GM19193 (cell line): ENCODE data around the gene MEGF11.

Source experiments
- POLR2A ChIP-seq: IDR thresholded peaks from 4 replicates; pipeline ENCODE4 v1.6.1; 2011; ENCODE audit not compliant: insufficient read depth, insufficient read length; ENCODE audit errors: extremely low read depth

The MEGF11 gene

GRCh38 chr15:65990298-65990981, 263.1 kb downstream of the MEGF11 start:
- TF ChIP-seq POLR2A = no peak

GRCh38 chr15:65987100-65987499, 266.4 kb downstream of the MEGF11 start:
- no peak for TF ChIP-seq POLR2A

GRCh38 chr15:65986416-65986815, 267.1 kb downstream of the MEGF11 start:
- TF ChIP-seq POLR2A = no peak

- no peak for TF ChIP-seq POLR2A
Observed at GRCh38 chr15:65985387-65985786, 268.2 kb downstream of the MEGF11 start.

- TF ChIP-seq POLR2A = no peak
Observed at GRCh38 chr15:65982627-65983322, 270.8 kb downstream of the MEGF11 start.

GRCh38 chr15:65981837-65982626, 271.5 kb downstream of the MEGF11 start:
- TF ChIP-seq POLR2A = no peak

- TF ChIP-seq POLR2A = no peak
Observed at GRCh38 chr15:65980824-65981456, 272.6 kb downstream of the MEGF11 start.

GRCh38 chr15:65979837-65980236, 273.7 kb downstream of the MEGF11 start:
- TF ChIP-seq POLR2A = no peak

GRCh38 chr15:65979316-65979715, 274.2 kb downstream of the MEGF11 start:
- no peak for TF ChIP-seq POLR2A

- TF ChIP-seq POLR2A = no peak
Observed at GRCh38 chr15:65978110-65978509, 275.4 kb downstream of the MEGF11 start.

- no peak for TF ChIP-seq POLR2A
Observed at GRCh38 chr15:65971741-65971995, 281.9 kb downstream of the MEGF11 start.

GRCh38 chr15:65970937-65971740, 282.4 kb downstream of the MEGF11 start:
- no peak for TF ChIP-seq POLR2A

GRCh38 chr15:65969865-65970816, 283.4 kb downstream of the MEGF11 start:
- TF ChIP-seq POLR2A = no peak
